H1 (cell line): Measurements from ENCODE around the gene ELL2. TPM values are rescaled to one million over a fixed set of nuclear protein-coding genes. Genes with fewer than 3 reads are reported as not detected.

Source experiments
- CBX5 ChIP-seq: fragments of 300-800, 300-1000 bp; sonication (generic); IDR thresholded peaks from 2 replicates; pipeline ENCODE4 v1.7.1; 2016; ENCODE audit warnings: antibody characterized with exemption, low read length, low read depth
- polyA plus RNA-seq, 7 experiments: library from polyadenylated mRNA; depleted of rRNA in 3 of 7; stranded (reverse) in 5 of 7; unstranded in 2 of 7; fragments of >200 nt in 5 of 7; fragments of 200-250 nt in 2 of 7; gene quantifications; 1 replicate in 5 of 7; 2 replicates in 1 of 7; 4 replicates in 1 of 7; pipeline versions ENCODE4 v1.2.1 to v1.2.3, GENCODE V29; 2011 to 2013; ENCODE audit warnings: missing spikeins in 2 of 7, mixed read lengths in 2 of 7
- total RNA-seq: library from RNA; stranded (reverse); fragmentation: NEBNext Ultra II Directional; extraction: Animal tissue kit (Norgen Biotek cat#: 25700); gene quantifications from 2 replicates; pipeline ENCODE4 v1.2.1, GENCODE V29; 2021

ELL2 gene
- total and polyA plus RNA-seq, 2 of the 8 experiments (the other 6 are each of a cell fraction or from before 2014, with no cell fraction given): 6.3 to 29.4 TPM

DNA sequence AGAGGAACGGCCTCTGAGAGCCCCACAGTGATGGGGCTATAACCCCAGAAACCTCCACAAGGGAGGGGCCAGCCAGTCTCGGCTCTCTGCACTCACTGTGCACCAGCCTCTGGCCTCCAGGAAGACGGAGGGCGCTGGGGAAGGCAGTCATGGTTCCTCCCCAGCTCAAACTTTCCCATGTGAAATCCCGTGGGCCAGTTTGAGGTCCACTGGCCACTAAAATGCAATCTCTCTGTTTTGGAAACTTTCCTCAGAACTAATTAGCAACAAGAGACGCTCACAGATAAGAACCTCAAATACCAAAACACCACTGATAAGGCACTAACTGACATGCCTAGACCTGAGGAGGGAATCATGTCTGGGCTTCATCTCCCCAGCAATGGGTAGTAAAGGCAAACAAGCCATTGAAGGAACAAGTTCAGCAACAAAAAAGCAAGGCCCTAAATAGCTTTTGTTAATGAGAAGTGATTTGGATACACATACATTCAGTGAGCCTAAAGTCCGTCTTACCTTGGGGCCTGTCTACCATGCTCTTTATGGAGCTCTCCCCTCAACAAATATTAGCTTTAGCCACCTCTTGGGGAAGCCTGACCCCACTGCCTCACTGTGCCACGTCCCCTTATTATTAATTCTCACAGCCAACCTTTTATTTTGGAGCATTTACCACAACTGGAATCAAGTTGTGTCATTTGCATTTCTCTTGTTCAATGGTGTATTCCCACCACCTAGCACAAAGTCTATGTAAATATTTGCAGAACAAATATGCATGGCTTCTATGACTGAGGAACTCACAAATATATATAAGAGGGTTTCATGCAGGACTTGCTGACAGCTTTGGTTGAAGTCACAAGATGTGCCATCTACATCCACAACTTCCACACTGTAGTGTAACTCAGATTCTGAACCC is 83.0 kb downstream of the ELL2 start (continued):
- no peak for TF ChIP-seq CBX5
